ENCODE measurements around the gene SFT2D2. TPM values are rescaled to one million over a fixed set of nuclear protein-coding genes. Genes with fewer than 3 reads are reported as not detected.

Gene SFT2D2
- total RNA-seq, 3 donors from 2014 or later = 39.3 to 70.4 (median 42.2) TPM

DNA sequence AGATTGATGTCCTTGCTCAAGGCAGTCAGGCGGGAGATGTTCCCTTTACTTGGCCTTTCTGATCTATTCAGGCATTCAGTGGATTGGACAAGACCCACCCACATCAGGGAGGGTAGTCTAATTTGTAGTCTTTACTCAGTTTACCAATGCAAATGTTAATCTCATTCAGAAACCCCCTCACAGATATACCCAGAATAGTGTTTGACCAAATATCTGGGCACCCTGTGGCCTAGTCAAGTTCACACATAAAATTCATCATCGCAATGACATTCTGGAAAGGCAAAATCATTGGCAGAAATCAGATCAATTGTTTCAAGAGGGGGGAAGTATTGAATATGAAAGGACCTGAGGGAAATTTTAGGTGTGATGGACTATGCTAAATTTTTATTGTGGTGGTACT lies 12.5 kb upstream of the SFT2D2 start:
- Histone ChIP-seq H3K27ac (no peak overlapping the region), H3K9me3 (peaks cover 0 to 9% of the 10 kb centered on the region in 2 donors), H3K27me3 (no peaks in the 10 kb centered on the region), H3K4me1 (no peaks in the 10 kb centered on the region), H3K4me3 (no peak overlapping the region), H3K36me3 (no peaks in the 10 kb centered on the region)
- no peak for DNase-seq (ENCODE audit: low spot score in 2 of 2)
- no peak for TF ChIP-seq POLR2AphosphoS5 (IDR thresholded peaks at IDR 0.05)
- TF ChIP-seq POLR2A (IDR thresholded peaks at IDR 0.05) = no peak
- TF ChIP-seq, protein P1, sequence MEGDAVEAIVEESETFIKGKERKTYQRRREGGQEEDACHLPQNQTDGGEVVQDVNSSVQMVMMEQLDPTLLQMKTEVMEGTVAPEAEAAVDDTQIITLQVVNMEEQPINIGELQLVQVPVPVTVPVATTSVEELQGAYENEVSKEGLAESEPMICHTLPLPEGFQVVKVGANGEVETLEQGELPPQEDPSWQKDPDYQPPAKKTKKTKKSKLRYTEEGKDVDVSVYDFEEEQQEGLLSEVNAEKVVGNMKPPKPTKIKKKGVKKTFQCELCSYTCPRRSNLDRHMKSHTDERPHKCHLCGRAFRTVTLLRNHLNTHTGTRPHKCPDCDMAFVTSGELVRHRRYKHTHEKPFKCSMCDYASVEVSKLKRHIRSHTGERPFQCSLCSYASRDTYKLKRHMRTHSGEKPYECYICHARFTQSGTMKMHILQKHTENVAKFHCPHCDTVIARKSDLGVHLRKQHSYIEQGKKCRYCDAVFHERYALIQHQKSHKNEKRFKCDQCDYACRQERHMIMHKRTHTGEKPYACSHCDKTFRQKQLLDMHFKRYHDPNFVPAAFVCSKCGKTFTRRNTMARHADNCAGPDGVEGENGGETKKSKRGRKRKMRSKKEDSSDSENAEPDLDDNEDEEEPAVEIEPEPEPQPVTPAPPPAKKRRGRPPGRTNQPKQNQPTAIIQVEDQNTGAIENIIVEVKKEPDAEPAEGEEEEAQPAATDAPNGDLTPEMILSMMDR (IDR thresholded peaks at IDR 0.05) = no peak
- intact Hi-C loops (cut with DNase I; ENCODE audit: low total_unique reads) = no loop called here

DNA sequence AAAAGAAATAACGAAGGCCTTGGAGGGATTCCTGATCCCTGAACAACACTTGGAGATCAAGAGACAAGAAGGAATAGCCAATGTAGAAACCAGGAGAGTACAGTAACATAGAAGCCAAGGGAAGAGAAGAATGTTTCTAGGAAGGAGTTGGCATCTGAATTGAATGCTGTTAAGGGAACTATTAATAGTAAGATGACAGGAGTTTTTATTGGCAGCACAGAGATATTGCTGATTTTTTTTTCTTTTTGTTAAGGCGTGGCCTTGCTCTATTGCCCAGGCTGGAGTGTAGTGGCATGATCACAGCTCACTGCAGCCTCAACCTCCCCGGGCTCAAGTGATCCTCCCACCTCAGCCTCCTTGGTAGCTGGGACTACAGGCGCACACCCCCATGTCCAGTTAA lies 9.6 kb upstream of the SFT2D2 start:
- no peaks in the 10 kb centered on the region for H3K27me3 ChIP-seq
- H3K9me3 ChIP-seq = peaks cover 0 to 9% of the 10 kb centered on the region in 2 donors
- intact Hi-C loops (cut with DNase I; ENCODE audit: low total_unique reads) = no loop called here
- no peaks in the 10 kb centered on the region for H3K36me3 ChIP-seq
- TF ChIP-seq POLR2AphosphoS5 (IDR thresholded peaks at IDR 0.05) = no peak
- no peak overlapping the region for H3K4me3 ChIP-seq
- H3K27ac ChIP-seq = no peak overlapping the region
- H3K4me1 ChIP-seq = no peaks in the 10 kb centered on the region
- DNase-seq (ENCODE audit: low spot score in 2 of 2) = no peak

- intact Hi-C loops (cut with DNase I; ENCODE audit: low total_unique reads) = no loop called here
- Histone ChIP-seq H3K4me1 (no peaks in the 10 kb centered on the region), H3K27me3 (no peaks in the 10 kb centered on the region), H3K27ac (no peak overlapping the region), H3K36me3 (no peaks in the 10 kb centered on the region), H3K4me3 (no peak overlapping the region), H3K9me3 (peaks cover 0 to 9% of the 10 kb centered on the region in 2 donors)
- TF ChIP-seq, protein P1 (IDR thresholded peaks at IDR 0.05) = no peak
- TF ChIP-seq POLR2A (IDR thresholded peaks at IDR 0.05) (no peak), POLR2AphosphoS5 (IDR thresholded peaks at IDR 0.05) (no peak)
- DNase-seq (ENCODE audit: low spot score in 2 of 2) = no peak
Measured at GRCh38 chr1:168217664-168218063, 8.1 kb upstream of the SFT2D2 start.

- Histone ChIP-seq H3K4me3 (no peak overlapping the region), H3K27me3 (no peaks in the 10 kb centered on the region), H3K27ac (no peak overlapping the region), H3K9me3 (peaks cover 0 to under 1% of the 10 kb centered on the region in 2 donors), H3K4me1 (no peaks in the 10 kb centered on the region), H3K36me3 (no peaks in the 10 kb centered on the region)
- intact Hi-C loops (cut with DNase I; ENCODE audit: low total_unique reads) = no loop called here
- TF ChIP-seq, protein P1 (IDR thresholded peaks at IDR 0.05) = no peak
- no peak for TF ChIP-seq POLR2AphosphoS5 (IDR thresholded peaks at IDR 0.05)
- no peak for TF ChIP-seq POLR2A (IDR thresholded peaks at IDR 0.05)
- DNase-seq (ENCODE audit: low spot score in 2 of 2) = no peak
Measured at GRCh38 chr1:168218658-168219057, 7.1 kb upstream of the SFT2D2 start.

DNA sequence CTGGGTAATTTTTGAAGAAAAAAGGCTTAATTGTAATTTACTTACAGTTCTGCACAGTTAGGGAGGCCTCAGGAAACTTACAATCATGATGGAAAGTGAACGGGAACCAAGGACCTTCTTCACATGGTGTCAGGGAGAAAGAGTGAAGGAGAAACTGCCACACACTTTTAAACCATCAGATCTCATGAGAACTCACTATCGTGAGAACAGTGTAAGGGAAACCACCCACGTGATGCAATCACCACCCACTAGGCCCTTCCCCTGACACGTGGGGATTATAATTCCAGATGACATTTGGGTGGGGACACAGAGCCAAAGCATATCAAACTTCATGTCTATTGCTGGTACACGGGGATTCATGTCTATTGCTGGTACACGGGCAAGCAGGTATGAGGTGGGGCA lies 5.3 kb upstream of the SFT2D2 start:
- no peaks in the 10 kb centered on the region for H3K9me3 ChIP-seq
- no peaks in the 10 kb centered on the region for H3K4me1 ChIP-seq
- intact Hi-C loops (cut with DNase I; ENCODE audit: low total_unique reads) = no loop called here
- H3K4me3 ChIP-seq = no peak overlapping the region
- no peaks in the 10 kb centered on the region for H3K36me3 ChIP-seq
- TF ChIP-seq, protein P1 (IDR thresholded peaks at IDR 0.05) = no peak
- H3K27me3 ChIP-seq = no peaks in the 10 kb centered on the region
- DNase-seq (ENCODE audit: low spot score in 2 of 2) = no peak
- H3K27ac ChIP-seq = no peak overlapping the region

- no peak for DNase-seq (ENCODE audit: low spot score in 2 of 2)
- Histone ChIP-seq H3K4me1 (no peaks in the 10 kb centered on the region), H3K27me3 (no peaks in the 10 kb centered on the region), H3K4me3 (no peak overlapping the region), H3K27ac (no peak overlapping the region), H3K9me3 (no peaks in the 10 kb centered on the region), H3K36me3 (no peaks in the 10 kb centered on the region)
- intact Hi-C loops (cut with DNase I; ENCODE audit: low total_unique reads) = no loop called here
- TF ChIP-seq POLR2AphosphoS5 (IDR thresholded peaks at IDR 0.05) (no peak), POLR2A (IDR thresholded peaks at IDR 0.05) (no peak)
- TF ChIP-seq, protein P1 (IDR thresholded peaks at IDR 0.05) = no peak
Measured at GRCh38 chr1:168221275-168221674, 4.5 kb upstream of the SFT2D2 start.
